ENCODE data around the gene ATP5ME.

- TF ChIP-seq CTCF (conservative IDR thresholded peaks at IDR 0.05 in 1 of 2, IDR thresholded peaks at IDR 0.05 in 1 of 2; ENCODE audit: low read depth in 1 of 2, low read length in 2 of 2), result no peak
- no peak for TF ChIP-seq EZH2 (IDR thresholded peaks at IDR 0.05; ENCODE audit: low read length, missing control alignments)
Observed at GRCh38 chr4:648579-649292, 25.3 kb downstream of the ATP5ME start.

All from fibroblast of lung (primary cell).